H9 (cell line): ENCODE results near the gene NDRG4. TPM values are rescaled to one million over a fixed set of nuclear protein-coding genes. Genes with fewer than 3 reads are reported as not detected.

ENCODE experiments used
- DNase-seq: peaks from one replicate; pipeline ENCODE4 v3.0.0-alpha.2; 2017
- H2AFZ ChIP-seq: one replicate; pipeline ENCODE4 v1.6.1; 2013; ENCODE audit warnings: mild to moderate bottlenecking, low read length, control low read depth, moderate library complexity
- H2AK5ac ChIP-seq: 2 replicates; pipeline ENCODE4 v1.6.1; 2013; ENCODE audit warnings: low read length, control low read depth, mixed read lengths; ENCODE audit not compliant: insufficient read length
- H2BK120ac ChIP-seq: one replicate; pipeline ENCODE4 v1.6.1; 2013; ENCODE audit warnings: low read depth, mild to moderate bottlenecking, low read length, control low read depth, inconsistent platforms; ENCODE audit not compliant: poor library complexity, severe bottlenecking
- H2BK12ac ChIP-seq: 2 replicates; pipeline ENCODE4 v1.6.1; 2013; ENCODE audit warnings: low read length, control low read depth, mixed read lengths, low read depth; ENCODE audit not compliant: insufficient read length
- H2BK15ac ChIP-seq: 2 replicates; pipeline ENCODE4 v1.6.1; 2013; ENCODE audit warnings: low read depth, low read length, control low read depth
- H2BK20ac ChIP-seq: one replicate; pipeline ENCODE4 v1.6.1; 2013; ENCODE audit warnings: low read depth, mild to moderate bottlenecking, low read length, control low read depth, inconsistent platforms; ENCODE audit not compliant: poor library complexity, severe bottlenecking
- H2BK5ac ChIP-seq: 2 replicates; pipeline ENCODE4 v1.6.1; 2013; ENCODE audit warnings: low read length, control low read depth, mixed read lengths; ENCODE audit not compliant: insufficient read length
- H3K14ac ChIP-seq: 2 replicates; pipeline ENCODE4 v1.6.1; 2013; ENCODE audit warnings: low read length, control low read depth; ENCODE audit not compliant: insufficient read depth
- H3K18ac ChIP-seq: 2 replicates; pipeline ENCODE4 v1.6.1; 2013; ENCODE audit warnings: low read depth, mild to moderate bottlenecking, mixed read lengths, low read length, control low read depth; ENCODE audit not compliant: insufficient read length
- H3K23ac ChIP-seq: 2 replicates; pipeline ENCODE4 v1.6.1; 2013; ENCODE audit warnings: low read length, control low read depth, mixed read lengths, low read depth; ENCODE audit not compliant: insufficient read length
- H3K23me2 ChIP-seq: 2 replicates; pipeline ENCODE4 v1.6.1; 2013; ENCODE audit warnings: low read depth, mild to moderate bottlenecking, mixed read lengths, low read length, control low read depth; ENCODE audit not compliant: insufficient read length, poor library complexity, severe bottlenecking
- H3K27ac ChIP-seq: 2 replicates; pipeline ENCODE4 v1.5.1; 2013; ENCODE audit warnings: low read length, control low read depth, mixed read lengths, low read depth; ENCODE audit not compliant: insufficient read length
- H3K27me3 ChIP-seq: 2 replicates; pipeline ENCODE4 v1.6.1; 2013; ENCODE audit warnings: low read length, control low read depth, inconsistent platforms; ENCODE audit not compliant: insufficient read depth
- H3K4ac ChIP-seq: 2 replicates; pipeline ENCODE4 v1.6.1; 2013; ENCODE audit warnings: low read depth, mild to moderate bottlenecking, control low read depth, inconsistent platforms, low read length, moderate library complexity
- H3K4me1 ChIP-seq: 2 replicates; pipeline ENCODE4 v1.6.1; 2013; ENCODE audit warnings: low read length, control low read depth, inconsistent platforms; ENCODE audit not compliant: insufficient read depth
- H3K4me2 ChIP-seq: 2 replicates; pipeline ENCODE4 v1.6.1; 2013; ENCODE audit warnings: low read length, control low read depth, mixed read lengths; ENCODE audit not compliant: insufficient read length, insufficient read depth
- H3K56ac ChIP-seq: 2 replicates; pipeline ENCODE4 v1.6.1; 2013; ENCODE audit warnings: low read depth, mild to moderate bottlenecking, mixed read lengths, low read length, control low read depth; ENCODE audit not compliant: insufficient read length
- H3K79me1 ChIP-seq: 2 replicates; pipeline ENCODE4 v1.6.1; 2013; ENCODE audit warnings: low read depth, mild to moderate bottlenecking, moderate library complexity, low read length, control low read depth, inconsistent platforms; ENCODE audit not compliant: insufficient read depth, poor library complexity, severe bottlenecking
- H3K79me2 ChIP-seq: 2 replicates; pipeline ENCODE4 v1.6.1; 2013; ENCODE audit warnings: low read length, control low read depth, inconsistent platforms; ENCODE audit not compliant: insufficient read depth
- H3K9ac ChIP-seq: 2 replicates; pipeline ENCODE4 v1.6.1; 2013; ENCODE audit warnings: low read length, control low read depth, mixed read lengths; ENCODE audit not compliant: insufficient read length; ENCODE audit errors: extremely low read depth
- H3K9me3 ChIP-seq: one replicate; pipeline ENCODE4 v1.6.1; 2013; ENCODE audit warnings: low read depth, low read length, inconsistent platforms; ENCODE audit not compliant: control insufficient read depth
- H3T11ph ChIP-seq: one replicate; pipeline ENCODE4 v1.6.1; 2013; ENCODE audit warnings: mild to moderate bottlenecking, low read length, control low read depth, inconsistent platforms
- H4K20me1 ChIP-seq: one replicate; pipeline ENCODE4 v1.6.1; 2013; ENCODE audit not compliant: control insufficient read depth, insufficient read length, insufficient read depth
- H4K5ac ChIP-seq: 2 replicates; pipeline ENCODE4 v1.6.1; 2013; ENCODE audit warnings: low read depth, mild to moderate bottlenecking, mixed read lengths, low read length, control low read depth; ENCODE audit not compliant: insufficient read length
- H4K8ac ChIP-seq: replicated peaks from 2 replicates; pipeline ENCODE4 v1.6.1; 2013; ENCODE audit warnings: low read length, control low read depth, mixed read lengths, low read depth; ENCODE audit not compliant: insufficient read length
- H4K91ac ChIP-seq: 2 replicates; pipeline ENCODE4 v1.6.1; 2013; ENCODE audit warnings: low read depth, mild to moderate bottlenecking, moderate library complexity, mixed read lengths, low read length, control low read depth; ENCODE audit not compliant: insufficient read length
- H3K27ac Mint-ChIP-seq, 3 experiments: 2 replicates in 2 of 3; 3 replicates in 1 of 3; pipeline ENCODE4 v1.8.0; 2020 to 2021; ENCODE audit warnings: mixed read lengths in 3 of 3, mild to moderate bottlenecking in 1 of 3, moderate library complexity in 1 of 3
- H3K27me3 Mint-ChIP-seq: 2 replicates; pipeline ENCODE4 v1.8.0; 2021; ENCODE audit warnings: low read depth, mild to moderate bottlenecking, moderate library complexity, mixed read lengths
- H3K36me3 Mint-ChIP-seq, 3 experiments: 2 replicates in 2 of 3; 3 replicates in 1 of 3; pipeline ENCODE4 v1.8.0; 2020 to 2021; ENCODE audit warnings: low read depth in 3 of 3, mixed read lengths in 3 of 3; ENCODE audit not compliant: insufficient read depth in 1 of 3
- H3K4me1 Mint-ChIP-seq, 2 experiments: 2 replicates each; pipeline ENCODE4 v1.8.0; 2020; ENCODE audit warnings: mixed read lengths in 2 of 2
- H3K4me3 Mint-ChIP-seq, 2 experiments: 2 replicates in 1 of 2; 3 replicates in 1 of 2; pipeline ENCODE4 v1.8.0; 2020 to 2021; ENCODE audit warnings: mild to moderate bottlenecking in 2 of 2, mixed read lengths in 2 of 2, moderate library complexity in 1 of 2
- H3K9me3 Mint-ChIP-seq, 2 experiments: 2 replicates in 1 of 2; 3 replicates in 1 of 2; pipeline ENCODE4 v1.8.0; 2020; ENCODE audit warnings: mild to moderate bottlenecking in 2 of 2, mixed read lengths in 2 of 2, moderate library complexity in 1 of 2
- WGBS: extraction: QIAGEN DNeasy Blood & Tissue Kit; methylation state at CpG from one replicate; pipeline ENCODE4 v1.1.7; 2013; ENCODE audit warnings: missing lambda C conversion rate, low lambda C conversion rate, mixed read lengths; ENCODE audit not compliant: insufficient read length; ENCODE audit errors: extremely low coverage; 5-methylcytosine and 5-hydroxymethylcytosine counted together
- total RNA-seq: library from RNA; stranded (reverse); gene quantifications from 2 replicates; pipeline ENCODE4 v1.2.1, GENCODE V29; 2021
- TF ChIP-seq, protein P1 (sequence below): fragments of 200-600 bp; sonication (generic); conservative IDR thresholded peaks from 3 replicates; pipeline ENCODE4 v1.8.0; 2021; ENCODE audit warnings: antibody characterized with exemption, mild to moderate bottlenecking

The NDRG4 gene
- total RNA-seq, 1 experiment from 2014 or later: 18.6 TPM

DNA sequence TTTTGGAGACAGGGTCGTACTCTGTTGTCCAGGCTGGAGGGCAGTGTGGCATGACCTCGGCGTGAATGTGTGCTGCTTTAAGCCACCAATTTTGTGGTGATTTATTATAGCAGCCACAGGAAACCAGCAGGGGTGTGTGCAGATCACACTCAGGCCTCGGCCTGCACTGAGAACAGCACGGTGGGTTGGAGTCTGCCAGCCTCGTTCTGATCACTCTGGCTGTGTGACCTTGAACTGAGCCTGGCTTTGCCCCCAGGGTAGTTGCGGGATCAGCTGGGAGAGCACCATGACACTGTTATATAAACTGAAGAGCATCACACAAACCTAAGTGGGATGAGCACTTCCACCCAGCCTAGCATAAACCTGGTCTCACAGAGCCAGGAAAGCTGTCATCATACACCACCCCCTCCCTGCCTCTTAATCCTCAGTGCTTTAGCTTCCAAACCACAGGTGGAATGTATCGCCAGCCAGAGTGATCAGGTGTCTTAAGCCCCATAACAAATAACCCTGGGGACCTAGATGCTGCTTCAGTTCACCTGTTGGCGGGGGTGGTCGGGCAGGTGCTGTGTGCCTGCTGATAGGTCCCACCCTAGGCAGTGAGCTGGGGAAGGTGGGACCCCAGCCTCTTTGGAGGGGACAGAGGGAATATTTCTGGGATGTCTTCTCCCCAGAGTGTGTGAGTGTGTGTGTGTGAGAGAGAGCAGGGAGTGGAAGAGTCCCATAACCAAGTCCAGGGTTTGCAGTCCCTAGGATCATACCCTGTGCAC, 28.6 kb upstream of the NDRG4 start:
- Histone ChIP-seq H2BK15ac (no peak overlapping the region), H3K18ac (no peak overlapping the region), H3K79me1 (no peaks in the 10 kb centered on the region), H3K9me3 (no peaks in the 10 kb centered on the region), H4K5ac (no peak overlapping the region), H2BK120ac (no peak overlapping the region), H3K23ac (no peak overlapping the region), H3K9ac (no peak overlapping the region), H3K23me2 (no peaks in the 10 kb centered on the region), H2BK5ac (no peak overlapping the region), H2BK12ac (no peak overlapping the region), H4K91ac (no peak overlapping the region), H3T11ph (no peak overlapping the region), H3K4ac (no peak overlapping the region), H2BK20ac (no peak overlapping the region), H3K27me3 (no peaks in the 10 kb centered on the region; the same call in 1 of the 2 replicates), H3K79me2 (no peaks in the 10 kb centered on the region), H3K56ac (no peak overlapping the region), H3K27ac (no peak overlapping the region), H3K4me1 (no peaks in the 10 kb centered on the region), H2AFZ (no peak overlapping the region), H3K4me2 (no peak overlapping the region), H4K20me1 (no peaks in the 10 kb centered on the region), H3K14ac (no peak overlapping the region), H2AK5ac (no peak overlapping the region), H4K8ac (no peak overlapping the region)
- peak overlapping the region in 2 of 3 experiments; percentile 48 to 81; a peak in 2 of 7 replicates for H3K27ac Mint-ChIP-seq
- peaks cover 0 to 6% (median 0%) of the 10 kb centered on the region in 3 experiments; a peak in 1 of 7 replicates for H3K36me3 Mint-ChIP-seq
- DNase-seq: no peak
- peaks cover 0 to 3% of the 10 kb centered on the region in 2 experiments; a peak in 1 of 5 replicates for H3K9me3 Mint-ChIP-seq
- no peak overlapping the region for H3K4me3 Mint-ChIP-seq
- WGBS: no CpG with 5 or more reads among the region's 10 CpGs
- peaks cover 11 to 40% of the 10 kb centered on the region in 2 experiments for H3K4me1 Mint-ChIP-seq
- TF ChIP-seq, protein P1, sequence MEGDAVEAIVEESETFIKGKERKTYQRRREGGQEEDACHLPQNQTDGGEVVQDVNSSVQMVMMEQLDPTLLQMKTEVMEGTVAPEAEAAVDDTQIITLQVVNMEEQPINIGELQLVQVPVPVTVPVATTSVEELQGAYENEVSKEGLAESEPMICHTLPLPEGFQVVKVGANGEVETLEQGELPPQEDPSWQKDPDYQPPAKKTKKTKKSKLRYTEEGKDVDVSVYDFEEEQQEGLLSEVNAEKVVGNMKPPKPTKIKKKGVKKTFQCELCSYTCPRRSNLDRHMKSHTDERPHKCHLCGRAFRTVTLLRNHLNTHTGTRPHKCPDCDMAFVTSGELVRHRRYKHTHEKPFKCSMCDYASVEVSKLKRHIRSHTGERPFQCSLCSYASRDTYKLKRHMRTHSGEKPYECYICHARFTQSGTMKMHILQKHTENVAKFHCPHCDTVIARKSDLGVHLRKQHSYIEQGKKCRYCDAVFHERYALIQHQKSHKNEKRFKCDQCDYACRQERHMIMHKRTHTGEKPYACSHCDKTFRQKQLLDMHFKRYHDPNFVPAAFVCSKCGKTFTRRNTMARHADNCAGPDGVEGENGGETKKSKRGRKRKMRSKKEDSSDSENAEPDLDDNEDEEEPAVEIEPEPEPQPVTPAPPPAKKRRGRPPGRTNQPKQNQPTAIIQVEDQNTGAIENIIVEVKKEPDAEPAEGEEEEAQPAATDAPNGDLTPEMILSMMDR: no peak
- H3K27me3 Mint-ChIP-seq: peaks cover 42% of the 10 kb centered on the region
